GM23338 (cell line): ENCODE results near the gene CMIP. TPM values are rescaled to one million over a fixed set of nuclear protein-coding genes. Genes with fewer than 3 reads are reported as not detected.

Source experiments
- ATAC-seq: fragments of 200-7000 bp; cut with Tn5 transposase; 3 replicates; pipeline ENCODE4 v1.9.1; 2020
- DNase-seq: peaks from one replicate; pipeline ENCODE4 v3.0.0-alpha.2; 2015; ENCODE audit warnings: low spot score
- H2AFZ ChIP-seq: fragments of 200-600 bp; sonication (generic); 2 replicates; pipeline ENCODE4 v1.8.0; 2016; ENCODE audit warnings: antibody characterized with exemption, mild to moderate bottlenecking, moderate library complexity
- H3F3A ChIP-seq: fragments of 200-600 bp; sonication (generic); replicated peaks from 2 replicates; pipeline ENCODE4 v1.8.0; 2017; ENCODE audit warnings: antibody characterized with exemption, mixed run types, low read depth
- H3K27ac ChIP-seq: fragments of 200-600 bp; sonication (generic); 2 replicates; pipeline ENCODE4 v1.6.1; 2016; ENCODE audit warnings: low read depth
- H3K27me3 ChIP-seq: fragments of 200-600 bp; sonication (generic); 2 replicates; pipeline ENCODE4 v1.8.0; 2016; ENCODE audit warnings: mild to moderate bottlenecking, mixed run types, moderate library complexity; ENCODE audit not compliant: insufficient read depth
- H3K36me3 ChIP-seq: fragments of 200-600 bp; sonication (generic); 2 replicates; pipeline ENCODE4 v1.8.0; 2016; ENCODE audit warnings: mild to moderate bottlenecking; ENCODE audit not compliant: insufficient read depth
- H3K4me1 ChIP-seq: fragments of 200-600 bp; sonication (generic); 2 replicates; pipeline ENCODE4 v1.8.0; 2016; ENCODE audit warnings: mild to moderate bottlenecking, moderate library complexity; ENCODE audit not compliant: insufficient read depth
- H3K4me2 ChIP-seq: fragments of 200-600 bp; sonication (generic); 2 replicates; pipeline ENCODE4 v1.7.1; 2017; ENCODE audit warnings: mixed run types
- H3K4me3 ChIP-seq: fragments of 200-600 bp; sonication (generic); 2 replicates; pipeline ENCODE4 v1.6.1; 2016; ENCODE audit warnings: mixed run types
- H3K79me2 ChIP-seq: fragments of 200-600 bp; sonication (generic); replicated peaks from 2 replicates; pipeline ENCODE4 v1.8.0; 2017; ENCODE audit warnings: mild to moderate bottlenecking; ENCODE audit not compliant: insufficient read depth
- H3K9me2 ChIP-seq: fragments of 200-600 bp; sonication (generic); 2 replicates; pipeline ENCODE4 v1.8.0; 2017; ENCODE audit not compliant: insufficient read depth
- H4K20me1 ChIP-seq: fragments of 200-600 bp; sonication (generic); replicated peaks from 2 replicates; pipeline ENCODE4 v1.8.0; 2017; ENCODE audit warnings: mild to moderate bottlenecking; ENCODE audit not compliant: insufficient read depth
- H3K27ac Mint-ChIP-seq: 2 replicates; pipeline ENCODE4 v1.8.0; 2020; ENCODE audit warnings: inconsistent platforms, mild to moderate bottlenecking, moderate library complexity, mixed read lengths
- H3K27me3 Mint-ChIP-seq: 3 replicates; pipeline ENCODE4 v1.8.0; 2022; ENCODE audit warnings: low read depth, mild to moderate bottlenecking, moderate library complexity, mixed read lengths, inconsistent platforms; ENCODE audit not compliant: insufficient read depth, poor library complexity
- H3K36me3 Mint-ChIP-seq: 3 replicates; pipeline ENCODE4 v1.8.0; 2021; ENCODE audit warnings: low read depth, mild to moderate bottlenecking, inconsistent platforms, moderate library complexity, mixed read lengths
- H3K4me1 Mint-ChIP-seq: 3 replicates; pipeline ENCODE4 v1.8.0; 2020; ENCODE audit warnings: mild to moderate bottlenecking, inconsistent platforms, mixed read lengths
- H3K4me3 Mint-ChIP-seq: 3 replicates; pipeline ENCODE4 v1.8.0; 2021; ENCODE audit warnings: moderate library complexity, mild to moderate bottlenecking, inconsistent platforms, mixed read lengths
- H3K9me3 Mint-ChIP-seq: 3 replicates; pipeline ENCODE4 v1.8.0; 2020; ENCODE audit warnings: moderate library complexity, mild to moderate bottlenecking, inconsistent platforms, mixed read lengths
- CREB1 ChIP-seq: fragments of 250-450 bp; sonication (Bioruptor Pico); IDR thresholded peaks from 2 replicates; pipeline ENCODE4 v1.5.0; 2020; ENCODE audit warnings: low read depth, mild to moderate bottlenecking, moderate library complexity
- EZH2 ChIP-seq: fragments of 200-600 bp; sonication (generic); IDR thresholded peaks from one replicate; pipeline ENCODE4 v1.8.0; 2017; ENCODE audit warnings: antibody characterized with exemption, mild to moderate bottlenecking, low read depth; ENCODE audit not compliant: unreplicated experiment
- EZH2phosphoT487 ChIP-seq: fragments of 200-600 bp; sonication (generic); IDR thresholded peaks from one replicate; pipeline ENCODE4 v1.8.1; 2018; ENCODE audit warnings: antibody characterized with exemption; ENCODE audit not compliant: unreplicated experiment
- JUNB ChIP-seq: IDR thresholded peaks from one replicate; pipeline ENCODE4 v1.6.1; 2016; ENCODE audit warnings: antibody characterized with exemption; ENCODE audit not compliant: unreplicated experiment
- NANOG ChIP-seq: IDR thresholded peaks from 2 replicates; pipeline ENCODE4 v1.6.1; 2016; ENCODE audit warnings: antibody characterized with exemption, borderline replicate concordance
- POLR2AphosphoS5 ChIP-seq: IDR thresholded peaks from 2 replicates; pipeline ENCODE4 v1.6.1; 2016; ENCODE audit warnings: antibody characterized with exemption, low read depth
- ZNF114 ChIP-seq: fragments of 250-450 bp; sonication (Bioruptor Pico); IDR thresholded peaks from 2 replicates; pipeline ENCODE4 v1.5.0; 2020; ENCODE audit warnings: mild to moderate bottlenecking, moderate library complexity
- ZNF331 ChIP-seq: fragments of 250-450 bp; sonication (Bioruptor Pico); IDR thresholded peaks from 2 replicates; pipeline ENCODE4 v1.5.0; 2020; ENCODE audit warnings: low read depth, mild to moderate bottlenecking, moderate library complexity
- polyA plus RNA-seq: library from polyadenylated mRNA; unstranded; fragments of >200 nt; fragmentation: Nextera tagmentation; extraction: Ambion mirVana; gene quantifications from 2 replicates; pipeline ENCODE4 v1.2.1, GENCODE V29; 2016
- total RNA-seq: library from RNA; depleted of rRNA; stranded (reverse); fragments of >200 nt; shearing (Covaris generic); gene quantifications from 2 replicates; pipeline ENCODE4 v1.2.3, GENCODE V29; 2014
- TF ChIP-seq, protein P1 (sequence below): IDR thresholded peaks from one replicate; pipeline ENCODE4 v1.6.1; 2018; ENCODE audit warnings: antibody characterized with exemption; ENCODE audit not compliant: unreplicated experiment

The CMIP gene
- total and polyA plus RNA-seq, 2 experiments from 2014 or later: 9.5 to 62.3 TPM

- H3K27me3 ChIP-seq: no peaks in the 10 kb centered on the region
- no peaks in the 10 kb centered on the region; the same call in 2 of the 3 replicates for H3K36me3 Mint-ChIP-seq
- H2AFZ ChIP-seq: no peak overlapping the region
- H3K27me3 Mint-ChIP-seq: peaks cover 9% of the 10 kb centered on the region
- H3K27ac Mint-ChIP-seq: no peak overlapping the region
- no peaks in the 10 kb centered on the region; the same call in 1 of the 2 replicates for H3K4me1 ChIP-seq
- no peak for TF ChIP-seq ZNF331 (CRISPR knock-in tag)
- H3K4me1 Mint-ChIP-seq: peaks cover 23% of the 10 kb centered on the region
- H3K79me2 ChIP-seq: peaks cover 90% of the 10 kb centered on the region
- H3K9me2 ChIP-seq: no peaks in the 10 kb centered on the region
- no peaks in the 10 kb centered on the region for H3K9me3 Mint-ChIP-seq
- no peak overlapping the region for H3K4me3 Mint-ChIP-seq
- no peak overlapping the region for H3K4me3 ChIP-seq
- H3F3A ChIP-seq: no peaks in the 10 kb centered on the region
- H3K27ac ChIP-seq: no peak overlapping the region
- no peak overlapping the region for H3K4me2 ChIP-seq
- DNase-seq (no peak), ATAC-seq (no peak)
- H4K20me1 ChIP-seq: peaks cover 49% of the 10 kb centered on the region
- H3K36me3 ChIP-seq: no peaks in the 10 kb centered on the region
Observed at GRCh38 chr16:81551821-81552304, 107.3 kb downstream of the CMIP start.

GRCh38 chr16:81552743-81553079 lies 108.1 kb downstream of the CMIP start:
- no peak overlapping the region for H3K4me3 Mint-ChIP-seq

More at GRCh38 chr16:81552743-81553079, 108.1 kb downstream of the CMIP start:
- Mint-ChIP-seq H3K27me3 (peaks cover 7% of the 10 kb centered on the region), H3K9me3 (no peaks in the 10 kb centered on the region), H3K36me3 (no peaks in the 10 kb centered on the region; the same call in 2 of the 3 replicates), H3K4me1 (peaks cover 20% of the 10 kb centered on the region), H3K27ac (no peak overlapping the region)
- H3K4me3 ChIP-seq: no peak overlapping the region
- no peak overlapping the region for H2AFZ ChIP-seq
- peak overlapping the region; percentile 55; the same call in 1 of the 2 replicates for H3K27ac ChIP-seq
- no peak overlapping the region for H3K4me2 ChIP-seq
- H3K79me2 ChIP-seq: peaks cover 91% of the 10 kb centered on the region
- no peak for DNase-seq
- TF ChIP-seq EZH2phosphoT487 (no peak), ZNF114 (no peak), NANOG (no peak), EZH2 (no peak), POLR2AphosphoS5 (no peak), JUNB (no peak), ZNF331 (CRISPR knock-in tag) (no peak), CREB1 (CRISPR knock-in tag) (no peak)
- TF ChIP-seq, protein P1, sequence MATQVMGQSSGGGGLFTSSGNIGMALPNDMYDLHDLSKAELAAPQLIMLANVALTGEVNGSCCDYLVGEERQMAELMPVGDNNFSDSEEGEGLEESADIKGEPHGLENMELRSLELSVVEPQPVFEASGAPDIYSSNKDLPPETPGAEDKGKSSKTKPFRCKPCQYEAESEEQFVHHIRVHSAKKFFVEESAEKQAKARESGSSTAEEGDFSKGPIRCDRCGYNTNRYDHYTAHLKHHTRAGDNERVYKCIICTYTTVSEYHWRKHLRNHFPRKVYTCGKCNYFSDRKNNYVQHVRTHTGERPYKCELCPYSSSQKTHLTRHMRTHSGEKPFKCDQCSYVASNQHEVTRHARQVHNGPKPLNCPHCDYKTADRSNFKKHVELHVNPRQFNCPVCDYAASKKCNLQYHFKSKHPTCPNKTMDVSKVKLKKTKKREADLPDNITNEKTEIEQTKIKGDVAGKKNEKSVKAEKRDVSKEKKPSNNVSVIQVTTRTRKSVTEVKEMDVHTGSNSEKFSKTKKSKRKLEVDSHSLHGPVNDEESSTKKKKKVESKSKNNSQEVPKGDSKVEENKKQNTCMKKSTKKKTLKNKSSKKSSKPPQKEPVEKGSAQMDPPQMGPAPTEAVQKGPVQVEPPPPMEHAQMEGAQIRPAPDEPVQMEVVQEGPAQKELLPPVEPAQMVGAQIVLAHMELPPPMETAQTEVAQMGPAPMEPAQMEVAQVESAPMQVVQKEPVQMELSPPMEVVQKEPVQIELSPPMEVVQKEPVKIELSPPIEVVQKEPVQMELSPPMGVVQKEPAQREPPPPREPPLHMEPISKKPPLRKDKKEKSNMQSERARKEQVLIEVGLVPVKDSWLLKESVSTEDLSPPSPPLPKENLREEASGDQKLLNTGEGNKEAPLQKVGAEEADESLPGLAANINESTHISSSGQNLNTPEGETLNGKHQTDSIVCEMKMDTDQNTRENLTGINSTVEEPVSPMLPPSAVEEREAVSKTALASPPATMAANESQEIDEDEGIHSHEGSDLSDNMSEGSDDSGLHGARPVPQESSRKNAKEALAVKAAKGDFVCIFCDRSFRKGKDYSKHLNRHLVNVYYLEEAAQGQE: no peak
- no peaks in the 10 kb centered on the region for H3K36me3 ChIP-seq
- peak; percentile 24 for ATAC-seq
- no peaks in the 10 kb centered on the region for H3K27me3 ChIP-seq
- H4K20me1 ChIP-seq: peaks cover 53% of the 10 kb centered on the region
- H3F3A ChIP-seq: no peaks in the 10 kb centered on the region
- no peaks in the 10 kb centered on the region; the same call in 1 of the 2 replicates for H3K4me1 ChIP-seq
- H3K9me2 ChIP-seq: no peaks in the 10 kb centered on the region
